KBM-7 (cell line): Measurements from ENCODE around the gene CAMK2A.

Source experiments
- DNase-seq: peaks from one replicate; pipeline ENCODE4 v3.0.0-alpha.2; 2015
- in situ Hi-C: fragments of 300-500 bp; cut with MboI; formaldehyde crosslinking; loops from 2 replicates; pipeline ENCODE4 v1.14.3; 2020; ENCODE audit warnings: low sequenced_read_pairs, low pct_unique_long_range_greater_than_20kb, mixed read lengths

The CAMK2A gene

GRCh38 chr5:150206098-150206778 is 83.3 kb downstream of the CAMK2A start:
- peak; percentile 57 for DNase-seq
- in situ Hi-C loops: no loop called here

GRCh38 chr5:150204590-150204960 is 85.0 kb downstream of the CAMK2A start:
- in situ Hi-C loops: no loop called here
- no peak for DNase-seq

GRCh38 chr5:150203832-150204589 is 85.6 kb downstream of the CAMK2A start:
- DNase-seq: no peak
- in situ Hi-C loops: no loop called here

GRCh38 chr5:150202501-150202900 is 87.1 kb downstream of the CAMK2A start:
- in situ Hi-C loops: no loop called here
- DNase-seq: no peak

- in situ Hi-C loops: no loop called here
- no peak for DNase-seq
These were observed 92.1 kb downstream of the CAMK2A start for GRCh38 chr5:150197476-150197875.

GRCh38 chr5:150196986-150197385 is 92.6 kb downstream of the CAMK2A start:
- no peak for DNase-seq
- in situ Hi-C loops: no loop called here

- DNase-seq: no peak
- in situ Hi-C loops: no loop called here
These were observed 93.1 kb downstream of the CAMK2A start for GRCh38 chr5:150196514-150196913.

- DNase-seq: no peak
- in situ Hi-C loops: no loop called here
These were observed 93.7 kb downstream of the CAMK2A start for GRCh38 chr5:150195736-150196485.

GRCh38 chr5:150192462-150192861 is 97.1 kb downstream of the CAMK2A start:
- no peak for DNase-seq
- in situ Hi-C loops: no loop called here

- DNase-seq: no peak
- in situ Hi-C loops: no loop called here
These were observed 98.6 kb downstream of the CAMK2A start for GRCh38 chr5:150190987-150191386.

- DNase-seq: no peak
- in situ Hi-C loops: no loop called here
These were observed 99.0 kb downstream of the CAMK2A start for GRCh38 chr5:150190503-150190979.

GRCh38 chr5:150189728-150190502 is 99.7 kb downstream of the CAMK2A start, which contains the start of gene SLC6A7:
SLC6A7 (plus strand) TSS chr5:150190062; CDS start chr5:150190328, 266 bp downstream.
- in situ Hi-C loops: no loop called here
- no peak for DNase-seq

GRCh38 chr5:150189326-150189725 is 100.2 kb downstream of the CAMK2A start:
- DNase-seq: no peak
- in situ Hi-C loops: no loop called here

DNA sequence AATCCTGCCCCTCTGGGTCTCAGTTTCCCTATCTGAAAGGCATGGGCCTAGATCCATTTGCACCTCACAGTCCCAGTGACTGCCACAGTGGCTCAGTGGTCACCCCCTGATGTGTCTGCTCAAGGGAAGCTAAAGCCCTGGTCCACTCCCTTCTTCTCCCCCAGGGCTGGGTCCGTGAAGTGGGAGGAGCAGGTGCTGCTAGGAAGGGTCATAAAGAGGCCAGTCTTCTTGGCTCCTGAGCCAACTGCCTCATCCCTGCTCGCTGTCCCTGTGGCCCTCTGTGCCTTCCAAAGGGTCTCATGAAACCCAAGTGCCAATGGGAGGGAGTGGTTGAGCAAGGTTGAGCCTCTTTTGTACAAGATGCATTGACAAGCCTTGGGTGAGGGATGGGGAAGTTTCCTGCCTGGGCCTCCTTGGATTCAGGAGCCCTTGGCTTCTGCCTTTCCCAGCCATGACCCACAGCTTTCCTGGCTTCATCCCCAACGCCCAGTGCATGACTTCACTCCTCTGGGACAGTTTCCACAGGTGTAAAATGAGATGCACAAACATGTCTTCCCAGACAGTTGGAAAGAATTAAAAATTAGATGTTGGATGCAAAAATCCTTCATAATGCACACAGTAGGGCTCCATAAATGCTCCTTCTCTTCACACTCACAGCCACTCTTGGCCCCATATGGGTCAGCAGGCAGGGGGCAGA is 101.3 kb downstream of the CAMK2A start:
- DNase-seq: no peak
- in situ Hi-C loops: no loop called here

GRCh38 chr5:150186897-150187296 is 102.7 kb downstream of the CAMK2A start:
- in situ Hi-C loops: no loop called here
- no peak for DNase-seq

GRCh38 chr5:150186137-150186536 is 103.4 kb downstream of the CAMK2A start:
- in situ Hi-C loops: no loop called here
- no peak for DNase-seq

DNA sequence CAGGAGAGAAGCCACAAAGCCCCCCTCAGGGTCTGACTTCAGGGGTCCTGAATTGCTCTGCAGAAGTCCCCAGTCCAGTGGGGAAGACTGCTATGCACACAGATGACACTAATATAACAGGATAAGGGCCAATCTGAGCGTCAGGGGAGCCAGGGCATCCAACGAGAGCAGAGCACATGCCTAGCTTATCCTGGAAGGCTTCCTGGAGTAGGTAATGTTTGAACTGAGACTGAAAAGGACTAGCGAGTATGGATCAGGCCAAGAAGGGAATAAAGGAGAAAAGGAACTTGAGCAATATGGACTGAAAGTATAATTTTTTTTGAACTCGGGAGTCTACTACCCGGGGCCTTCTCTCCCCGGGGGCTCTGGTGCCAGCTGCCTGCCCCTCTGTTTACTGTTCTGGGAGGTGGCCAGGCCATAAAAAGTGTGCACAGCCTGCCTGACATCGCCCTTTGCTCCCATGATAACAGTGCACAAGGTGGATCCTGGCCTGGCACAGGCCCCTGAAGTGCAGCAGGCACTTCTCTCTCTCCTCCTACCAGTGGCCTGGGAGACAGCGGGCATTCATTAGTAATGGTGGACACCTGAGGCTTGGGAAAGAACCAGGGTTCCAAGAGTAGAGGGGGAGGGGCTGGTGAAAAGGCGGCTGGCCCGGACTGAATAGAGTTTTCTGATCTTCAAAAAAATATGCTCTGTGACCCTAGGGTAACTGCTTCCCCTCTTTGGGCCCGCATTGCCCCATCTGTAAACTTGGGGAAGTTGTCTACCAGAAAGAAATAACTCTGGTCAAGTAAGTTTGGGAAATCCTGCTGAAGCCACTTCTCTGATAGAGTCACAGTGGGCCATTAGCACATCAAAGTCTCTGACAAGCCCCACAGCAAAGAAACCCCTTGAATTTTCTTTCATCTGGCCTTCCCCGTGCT is 104.3 kb downstream of the CAMK2A start:
- DNase-seq: no peak
- in situ Hi-C loops: no loop called here

GRCh38 chr5:150184006-150184405 is 105.6 kb downstream of the CAMK2A start:
- in situ Hi-C loops: no loop called here
- DNase-seq: no peak
